GM18858 (cell line): ENCODE results near the gene ARAF.
A peak's percentile ranks its signal among the peaks of the same experiment; 100 is the strongest.
"Not testable (repeated sequence)": the region's sequence is repeated elsewhere in the genome, so short reads cannot be mapped to it uniquely, and the experiment has no call there.

ENCODE experiments used
- ATAC-seq: cut with Tn5 transposase; IDR thresholded peaks from one replicate; pipeline ENCODE4 v1.9.1; 2021; ENCODE audit not compliant: unreplicated experiment

ARAF gene

GRCh38 chrX:47560934-47561658 lies at the start of gene ARAF:
Gene ARAF (plus strand): TSS chrX:47561205. CDS start chrX:47562968, 1,763 bp downstream.
- ATAC-seq, result peak; percentile 76

- ATAC-seq, result not testable (repeated sequence)
Measured at GRCh38 chrX:47512383-47512782, 48.6 kb upstream of the ARAF start.

GRCh38 chrX:47513034-47513965 lies 47.7 kb upstream of the ARAF start:
- not testable (repeated sequence) for ATAC-seq

GRCh38 chrX:47514533-47515235 lies 46.3 kb upstream of the ARAF start:
- ATAC-seq, result no peak

GRCh38 chrX:47515941-47516665 lies 44.9 kb upstream of the ARAF start:
- ATAC-seq, result no peak

- no peak for ATAC-seq
Measured at GRCh38 chrX:47518144-47518543, 42.9 kb upstream of the ARAF start.

- ATAC-seq, result no peak
Measured at GRCh38 chrX:47523297-47523696, 37.7 kb upstream of the ARAF start.

GRCh38 chrX:47523713-47524166 lies 37.3 kb upstream of the ARAF start:
- ATAC-seq, result no peak

GRCh38 chrX:47529548-47529947 lies 31.5 kb upstream of the ARAF start:
- ATAC-seq, result no peak

GRCh38 chrX:47530049-47530448 lies 31.0 kb upstream of the ARAF start:
- ATAC-seq, result no peak

GRCh38 chrX:47539860-47540259 lies 21.1 kb upstream of the ARAF start:
- no peak for ATAC-seq

- ATAC-seq, result no peak
Measured at GRCh38 chrX:47540754-47541538, 20.1 kb upstream of the ARAF start.

GRCh38 chrX:47543496-47543895 lies 17.5 kb upstream of the ARAF start:
- no peak for ATAC-seq

- peak; percentile 84 for ATAC-seq
Measured at GRCh38 chrX:47556045-47556623, 4.9 kb upstream of the ARAF start.

GRCh38 chrX:47558436-47558835 lies 2.6 kb upstream of the ARAF start:
- ATAC-seq, result no peak

GRCh38 chrX:47560179-47560933 lies 649 bp upstream of the ARAF start:
- ATAC-seq, result no peak

GRCh38 chrX:47561659-47562151 lies 700 bp downstream of the ARAF start:
- ATAC-seq, result no peak

GRCh38 chrX:47562615-47563243 lies 1.7 kb downstream of the ARAF start:
- no peak for ATAC-seq
